Astrocyte (in vitro differentiated cells and primary cell): ENCODE results near the gene QRFP. TPM values are rescaled to one million over a fixed set of nuclear protein-coding genes. Genes with fewer than 3 reads are reported as not detected.

Source experiments
- DNase-seq: peaks from one replicate; pipeline ENCODE4 v3.0.0-alpha.2; 2010; ENCODE audit warnings: low read depth
- FAIRE-seq: peaks from 2 replicates; lab custom pipeline; 2011; peaks lifted over from hg19 to GRCh38; lab: Jason Lieb, UNC
- H2AFZ ChIP-seq: 2 replicates; pipeline ENCODE4 v1.6.0; 2012; ENCODE audit warnings: low read depth, low read length, inconsistent platforms
- H3K27ac ChIP-seq: 2 replicates; pipeline ENCODE4 v1.5.1; 2011; ENCODE audit warnings: low read depth, low read length, inconsistent platforms
- H3K27me3 ChIP-seq: 2 replicates; pipeline ENCODE4 v1.6.0; 2011; ENCODE audit warnings: low read length, inconsistent platforms; ENCODE audit not compliant: insufficient read depth
- H3K36me3 ChIP-seq: 2 replicates; pipeline ENCODE4 v1.5.1; 2011; ENCODE audit warnings: low read length, inconsistent platforms; ENCODE audit not compliant: insufficient read depth
- H3K4me1 ChIP-seq: 2 replicates; pipeline ENCODE4 v1.5.1; 2011; ENCODE audit warnings: low read length, inconsistent platforms; ENCODE audit not compliant: insufficient read depth
- H3K4me2 ChIP-seq: 2 replicates; pipeline ENCODE4 v1.6.0; 2012; ENCODE audit warnings: low read length, inconsistent platforms
- H3K4me3 ChIP-seq: 2 replicates; pipeline ENCODE4 v1.5.1; 2011; ENCODE audit warnings: low read depth, mild to moderate bottlenecking, low read length, inconsistent platforms; ENCODE audit not compliant: insufficient read depth
- H3K79me2 ChIP-seq: 2 replicates; pipeline ENCODE4 v1.6.0; 2012; ENCODE audit warnings: mild to moderate bottlenecking, low read length, inconsistent platforms; ENCODE audit not compliant: insufficient read depth
- H3K9ac ChIP-seq: 2 replicates; pipeline ENCODE4 v1.6.0; 2012; ENCODE audit warnings: mild to moderate bottlenecking, low read length, inconsistent platforms
- H3K9me3 ChIP-seq: 2 replicates; pipeline ENCODE4 v1.5.1; 2012; ENCODE audit warnings: low read depth, mild to moderate bottlenecking, low read length, inconsistent platforms; ENCODE audit not compliant: insufficient read depth
- H4K20me1 ChIP-seq: 2 replicates; pipeline ENCODE4 v1.6.0; 2012; ENCODE audit warnings: low read length, inconsistent platforms; ENCODE audit not compliant: insufficient read depth
- H3K27ac Mint-ChIP-seq: one replicate; pipeline ENCODE4 v1.8.0; 2021; ENCODE audit warnings: mild to moderate bottlenecking, mixed read lengths; ENCODE audit not compliant: unreplicated experiment
- H3K27me3 Mint-ChIP-seq: one replicate; pipeline ENCODE4 v1.8.0; 2021; ENCODE audit warnings: low read depth, mixed read lengths; ENCODE audit not compliant: unreplicated experiment
- H3K36me3 Mint-ChIP-seq: one replicate; pipeline ENCODE4 v1.8.0; 2021; ENCODE audit warnings: low read depth, mixed read lengths; ENCODE audit not compliant: unreplicated experiment
- H3K4me1 Mint-ChIP-seq: one replicate; pipeline ENCODE4 v1.8.0; 2021; ENCODE audit warnings: low read depth, mixed read lengths; ENCODE audit not compliant: unreplicated experiment
- H3K4me3 Mint-ChIP-seq: one replicate; pipeline ENCODE4 v1.8.0; 2021; ENCODE audit warnings: mild to moderate bottlenecking, moderate library complexity, mixed read lengths; ENCODE audit not compliant: unreplicated experiment
- H3K9me3 Mint-ChIP-seq: one replicate; pipeline ENCODE4 v1.8.0; 2021; ENCODE audit warnings: mild to moderate bottlenecking, mixed read lengths; ENCODE audit not compliant: unreplicated experiment
- EZH2 ChIP-seq: IDR thresholded peaks from 2 replicates; pipeline ENCODE4 v1.6.1; 2012; ENCODE audit warnings: mild to moderate bottlenecking, low read length, inconsistent platforms; ENCODE audit not compliant: insufficient read depth
- total RNA-seq: library from RNA; stranded (reverse); gene quantifications from 2 replicates; pipeline ENCODE4 v1.2.1, GENCODE V29; 2021
- TF ChIP-seq, protein P1 (sequence below): IDR thresholded peaks from 2 replicates; pipeline ENCODE4 v1.5.1; 2011; ENCODE audit warnings: low read depth, mild to moderate bottlenecking, inconsistent platforms, low read length, moderate library complexity; ENCODE audit not compliant: insufficient read depth

QRFP gene
- total RNA-seq, 1 donor from 2014 or later = not detected

DNA sequence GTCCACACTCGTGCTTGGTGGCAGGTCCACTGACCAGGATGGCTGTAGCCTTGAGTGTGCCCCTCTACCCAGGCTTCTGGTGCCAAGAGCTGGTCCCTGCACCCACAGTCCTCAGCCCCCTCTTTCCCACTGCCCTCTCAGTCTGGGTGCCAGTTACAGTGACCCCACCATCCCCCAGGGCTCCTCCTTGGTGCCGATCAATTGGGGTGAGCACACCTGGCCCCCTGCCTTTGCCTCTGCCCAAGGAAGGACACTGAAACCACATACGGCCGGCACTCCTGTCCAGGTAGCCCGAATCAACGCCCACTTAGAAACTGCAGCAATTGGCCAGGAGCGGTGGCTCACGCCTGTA lies 18.5 kb upstream of the QRFP start:
- Histone ChIP-seq H3K79me2 (no peaks in the 10 kb centered on the region), H3K4me1 (peaks cover 14% of the 10 kb centered on the region), H3K36me3 (no peaks in the 10 kb centered on the region), H3K27ac (no peak overlapping the region), H3K27me3 (peaks cover 13% of the 10 kb centered on the region), H3K9me3 (no peaks in the 10 kb centered on the region), H4K20me1 (no peaks in the 10 kb centered on the region), H2AFZ (no peak overlapping the region), H3K4me3 (no peak overlapping the region), H3K4me2 (no peak overlapping the region), H3K9ac (no peak overlapping the region)
- DNase-seq (no peak), FAIRE-seq (no peak)
- H3K9me3 Mint-ChIP-seq = no peaks in the 10 kb centered on the region
- TF ChIP-seq, protein P1, sequence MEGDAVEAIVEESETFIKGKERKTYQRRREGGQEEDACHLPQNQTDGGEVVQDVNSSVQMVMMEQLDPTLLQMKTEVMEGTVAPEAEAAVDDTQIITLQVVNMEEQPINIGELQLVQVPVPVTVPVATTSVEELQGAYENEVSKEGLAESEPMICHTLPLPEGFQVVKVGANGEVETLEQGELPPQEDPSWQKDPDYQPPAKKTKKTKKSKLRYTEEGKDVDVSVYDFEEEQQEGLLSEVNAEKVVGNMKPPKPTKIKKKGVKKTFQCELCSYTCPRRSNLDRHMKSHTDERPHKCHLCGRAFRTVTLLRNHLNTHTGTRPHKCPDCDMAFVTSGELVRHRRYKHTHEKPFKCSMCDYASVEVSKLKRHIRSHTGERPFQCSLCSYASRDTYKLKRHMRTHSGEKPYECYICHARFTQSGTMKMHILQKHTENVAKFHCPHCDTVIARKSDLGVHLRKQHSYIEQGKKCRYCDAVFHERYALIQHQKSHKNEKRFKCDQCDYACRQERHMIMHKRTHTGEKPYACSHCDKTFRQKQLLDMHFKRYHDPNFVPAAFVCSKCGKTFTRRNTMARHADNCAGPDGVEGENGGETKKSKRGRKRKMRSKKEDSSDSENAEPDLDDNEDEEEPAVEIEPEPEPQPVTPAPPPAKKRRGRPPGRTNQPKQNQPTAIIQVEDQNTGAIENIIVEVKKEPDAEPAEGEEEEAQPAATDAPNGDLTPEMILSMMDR = no peak
- no peak for TF ChIP-seq EZH2
- H3K4me1 Mint-ChIP-seq = no peaks in the 10 kb centered on the region
- H3K36me3 Mint-ChIP-seq = no peaks in the 10 kb centered on the region
- no peak overlapping the region for H3K27ac Mint-ChIP-seq
- H3K27me3 Mint-ChIP-seq = peaks cover 45% of the 10 kb centered on the region
- H3K4me3 Mint-ChIP-seq = no peak overlapping the region

DNA sequence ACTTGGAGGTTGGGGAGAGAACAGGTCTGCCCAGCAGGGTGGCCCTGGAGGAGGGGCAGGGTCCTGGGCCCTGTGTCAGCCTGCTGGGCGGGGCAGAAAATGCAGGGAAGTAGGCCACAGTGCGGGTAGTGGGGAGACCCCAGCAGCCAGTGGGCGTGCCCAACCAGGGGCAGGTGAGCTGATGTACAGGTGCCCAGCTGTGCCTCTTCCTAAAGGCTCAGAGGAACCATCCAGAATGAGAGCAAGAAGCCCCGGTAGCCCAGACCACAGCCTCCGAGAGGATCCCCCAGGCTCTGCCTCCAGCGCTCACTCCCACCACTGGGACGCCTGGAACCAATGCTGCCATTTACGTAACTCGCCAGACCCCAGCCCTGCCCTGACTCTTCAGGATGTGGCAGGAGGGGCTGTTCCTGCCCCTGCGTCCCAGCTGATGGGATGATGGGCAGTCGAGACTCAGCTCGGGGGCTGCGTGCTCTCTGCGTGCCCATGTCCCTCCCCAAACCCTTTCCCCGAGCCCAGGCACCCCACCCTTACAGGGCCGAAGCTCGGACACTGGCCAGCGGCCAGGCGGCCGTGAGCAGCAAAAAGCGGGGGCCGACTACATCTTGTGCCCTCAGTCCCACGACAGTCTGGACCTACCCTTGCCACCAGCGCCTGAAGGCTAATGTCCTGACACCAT lies 17.9 kb upstream of the QRFP start:
- Mint-ChIP-seq H3K27me3 (peaks cover 45% of the 10 kb centered on the region), H3K9me3 (no peaks in the 10 kb centered on the region), H3K36me3 (no peaks in the 10 kb centered on the region), H3K4me1 (no peaks in the 10 kb centered on the region), H3K27ac (no peak overlapping the region), H3K4me3 (no peak overlapping the region)
- H3K9me3 ChIP-seq = no peaks in the 10 kb centered on the region
- no peak overlapping the region for H3K4me3 ChIP-seq
- no peak overlapping the region for H3K9ac ChIP-seq
- FAIRE-seq = no peak
- no peak for DNase-seq
- H3K79me2 ChIP-seq = no peaks in the 10 kb centered on the region
- H3K36me3 ChIP-seq = no peaks in the 10 kb centered on the region
- no peak overlapping the region for H2AFZ ChIP-seq
- peaks cover 12% of the 10 kb centered on the region for H3K27me3 ChIP-seq
- H3K27ac ChIP-seq = no peak overlapping the region
- no peak overlapping the region for H3K4me2 ChIP-seq
- H3K4me1 ChIP-seq = peaks cover 14% of the 10 kb centered on the region
- no peaks in the 10 kb centered on the region for H4K20me1 ChIP-seq
- no peak for TF ChIP-seq EZH2
- TF ChIP-seq, protein P1 = no peak
